GM10266 (cell line): Measurements from ENCODE around the gene CCDC78.
"Not testable (repeated sequence)": the region's sequence is repeated elsewhere in the genome, so short reads cannot be mapped to it uniquely, and the experiment has no call there.

Experiments
- DNase-seq: peaks from one replicate; pipeline ENCODE4 v3.0.0; 2012; ENCODE audit errors: extremely low spot score
- TF ChIP-seq, protein P1 (sequence below): IDR thresholded peaks from 2 replicates; pipeline ENCODE4 v1.5.1; 2012; ENCODE audit warnings: mild to moderate bottlenecking, low read depth; ENCODE audit not compliant: control insufficient read depth, insufficient read depth; ENCODE audit errors: missing control alignments

Gene CCDC78

DNA sequence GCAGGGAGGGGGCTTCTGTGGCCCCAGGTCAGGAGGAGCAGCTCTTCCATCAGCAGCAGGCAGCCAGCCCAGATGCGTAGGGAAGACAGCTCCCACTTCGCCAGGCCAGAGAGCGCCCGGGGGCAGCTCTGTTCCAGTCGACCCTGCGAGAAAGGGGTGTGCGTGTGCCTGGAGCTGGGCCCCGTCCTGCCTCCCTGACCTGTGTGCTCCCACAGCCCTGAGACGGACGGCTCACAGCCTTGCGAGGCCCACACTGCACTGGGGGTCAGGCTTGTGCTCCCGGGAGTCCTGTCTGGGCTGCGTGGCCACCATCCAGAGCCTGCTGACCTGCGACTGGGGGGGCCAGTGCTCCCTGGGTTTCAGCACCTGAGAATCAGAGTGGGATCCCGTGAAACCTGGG is 33.8 kb upstream of the CCDC78 start:
- TF ChIP-seq, protein P1, sequence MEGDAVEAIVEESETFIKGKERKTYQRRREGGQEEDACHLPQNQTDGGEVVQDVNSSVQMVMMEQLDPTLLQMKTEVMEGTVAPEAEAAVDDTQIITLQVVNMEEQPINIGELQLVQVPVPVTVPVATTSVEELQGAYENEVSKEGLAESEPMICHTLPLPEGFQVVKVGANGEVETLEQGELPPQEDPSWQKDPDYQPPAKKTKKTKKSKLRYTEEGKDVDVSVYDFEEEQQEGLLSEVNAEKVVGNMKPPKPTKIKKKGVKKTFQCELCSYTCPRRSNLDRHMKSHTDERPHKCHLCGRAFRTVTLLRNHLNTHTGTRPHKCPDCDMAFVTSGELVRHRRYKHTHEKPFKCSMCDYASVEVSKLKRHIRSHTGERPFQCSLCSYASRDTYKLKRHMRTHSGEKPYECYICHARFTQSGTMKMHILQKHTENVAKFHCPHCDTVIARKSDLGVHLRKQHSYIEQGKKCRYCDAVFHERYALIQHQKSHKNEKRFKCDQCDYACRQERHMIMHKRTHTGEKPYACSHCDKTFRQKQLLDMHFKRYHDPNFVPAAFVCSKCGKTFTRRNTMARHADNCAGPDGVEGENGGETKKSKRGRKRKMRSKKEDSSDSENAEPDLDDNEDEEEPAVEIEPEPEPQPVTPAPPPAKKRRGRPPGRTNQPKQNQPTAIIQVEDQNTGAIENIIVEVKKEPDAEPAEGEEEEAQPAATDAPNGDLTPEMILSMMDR, result no peak
- no peak for DNase-seq

DNA sequence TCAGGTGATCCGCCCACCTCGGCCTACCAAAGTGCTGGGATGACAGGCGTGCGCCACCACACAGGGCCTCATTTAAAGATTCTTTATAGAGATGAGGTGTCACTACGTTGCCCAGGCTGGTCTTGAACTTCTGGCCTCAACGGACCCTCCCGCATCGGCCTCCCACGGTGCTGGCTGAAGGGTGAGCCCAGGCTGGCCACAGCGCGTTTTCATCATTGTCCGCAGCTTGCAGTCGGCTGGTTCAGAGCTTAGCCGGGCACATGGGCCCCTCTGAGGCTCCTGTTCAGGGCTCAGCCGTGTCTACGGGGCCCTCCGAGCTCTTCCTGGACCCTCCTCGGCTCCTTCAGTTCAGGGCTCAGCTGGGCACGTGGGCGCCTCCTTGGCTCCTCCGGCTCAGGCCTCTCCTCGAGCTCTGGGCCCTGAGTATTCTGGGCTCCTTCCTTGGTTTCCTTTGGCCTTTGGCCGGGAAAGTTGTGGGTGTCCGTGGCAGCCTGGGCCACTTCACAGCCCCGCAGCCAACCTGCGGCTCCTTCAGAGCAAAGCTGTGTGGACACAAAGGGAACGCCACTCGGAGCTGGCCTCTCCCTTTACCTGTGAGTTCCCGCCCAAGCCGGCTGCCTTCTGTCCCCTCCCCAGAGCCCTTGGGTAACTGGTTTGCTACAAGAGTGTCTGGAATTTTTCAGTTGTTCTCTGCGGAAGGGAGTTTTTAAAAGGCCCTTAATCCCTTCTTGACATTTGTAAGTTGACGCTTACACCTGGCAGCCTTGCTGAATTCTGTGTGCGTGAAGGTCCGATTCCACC is 33.1 kb upstream of the CCDC78 start:
- TF ChIP-seq, protein P1, result no peak
- no peak for DNase-seq

DNA sequence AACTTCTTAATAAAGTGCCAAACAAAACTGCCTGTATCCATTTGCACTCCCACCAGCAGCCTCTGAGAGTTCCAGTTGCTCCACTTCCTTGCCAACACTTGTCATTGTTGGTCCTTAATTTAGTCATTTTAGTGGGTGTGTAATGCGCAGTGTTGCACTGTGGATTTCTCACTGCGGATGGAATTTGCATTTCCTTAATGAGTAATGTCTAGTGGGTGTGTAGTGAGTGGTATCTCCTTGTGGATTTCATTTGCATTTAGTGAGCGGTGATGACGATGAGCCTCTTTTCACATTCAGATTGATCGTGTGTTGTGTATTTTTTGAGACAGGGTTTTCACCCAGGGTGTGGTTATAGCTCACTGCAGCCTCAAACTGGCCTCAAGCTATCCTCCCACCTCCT is 30.2 kb upstream of the CCDC78 start:
- TF ChIP-seq, protein P1, result no peak
- DNase-seq, result no peak

DNA sequence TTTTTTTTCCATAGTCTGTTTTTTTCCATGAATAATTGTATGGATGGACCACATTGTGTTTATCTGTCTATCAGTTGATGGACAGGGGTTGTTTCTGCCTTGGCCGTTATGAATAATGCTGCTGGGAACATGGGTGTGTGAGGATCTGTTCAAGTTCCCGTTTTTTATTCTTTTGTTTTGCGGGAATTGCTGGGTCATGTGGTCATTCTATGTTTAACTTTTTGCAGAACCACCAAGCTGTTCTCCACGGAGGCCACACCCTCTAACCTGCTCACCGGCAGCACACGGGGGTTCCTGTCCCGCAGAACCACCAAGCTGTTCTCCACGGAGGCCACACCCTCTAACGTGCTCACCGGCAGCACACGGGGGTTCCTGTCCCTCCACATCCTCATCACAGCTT is 28.4 kb upstream of the CCDC78 start:
- no peak for DNase-seq
- TF ChIP-seq, protein P1, result no peak

DNA sequence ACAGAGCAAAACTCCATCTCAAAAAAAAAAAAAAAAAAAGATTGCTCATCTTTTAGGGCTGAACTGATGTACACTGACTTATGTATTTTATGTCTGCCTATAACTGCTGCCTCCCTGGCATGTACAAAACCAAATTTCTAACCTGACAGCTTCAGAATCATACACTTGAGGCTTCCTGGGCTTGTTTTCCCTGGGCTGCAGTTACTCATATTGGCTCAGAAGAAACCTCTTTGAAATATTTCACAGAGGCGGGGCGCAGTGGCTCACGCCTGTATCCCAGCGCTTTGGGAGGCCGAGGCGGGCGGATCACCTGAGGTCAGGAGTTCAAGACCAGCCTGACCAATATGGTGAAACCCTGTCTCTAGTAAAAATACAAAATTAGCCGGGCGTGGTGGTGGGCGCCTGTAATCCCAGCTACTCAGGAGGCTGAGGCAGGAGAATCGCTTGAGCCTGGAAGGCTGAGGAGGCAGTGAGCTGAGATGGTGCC is 27.9 kb upstream of the CCDC78 start:
- DNase-seq, result not testable (repeated sequence)

DNA sequence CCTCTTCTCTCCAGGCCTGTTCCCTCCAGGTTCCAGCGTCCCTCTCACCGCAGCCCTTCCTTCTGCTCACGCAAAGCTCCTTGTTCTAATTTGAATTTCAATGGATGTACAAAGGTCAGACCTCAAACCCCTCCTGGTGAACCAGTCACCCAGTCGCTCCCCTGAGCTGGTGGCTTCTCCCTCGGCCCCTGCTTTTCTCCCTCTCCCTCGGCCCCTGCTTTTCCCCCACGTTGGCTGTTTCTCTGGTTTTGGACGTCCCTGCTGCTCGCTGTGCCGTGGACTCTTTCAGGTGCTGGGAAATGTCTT is 25.7 kb upstream of the CCDC78 start:
- TF ChIP-seq, protein P1, result no peak
- no peak for DNase-seq

DNA sequence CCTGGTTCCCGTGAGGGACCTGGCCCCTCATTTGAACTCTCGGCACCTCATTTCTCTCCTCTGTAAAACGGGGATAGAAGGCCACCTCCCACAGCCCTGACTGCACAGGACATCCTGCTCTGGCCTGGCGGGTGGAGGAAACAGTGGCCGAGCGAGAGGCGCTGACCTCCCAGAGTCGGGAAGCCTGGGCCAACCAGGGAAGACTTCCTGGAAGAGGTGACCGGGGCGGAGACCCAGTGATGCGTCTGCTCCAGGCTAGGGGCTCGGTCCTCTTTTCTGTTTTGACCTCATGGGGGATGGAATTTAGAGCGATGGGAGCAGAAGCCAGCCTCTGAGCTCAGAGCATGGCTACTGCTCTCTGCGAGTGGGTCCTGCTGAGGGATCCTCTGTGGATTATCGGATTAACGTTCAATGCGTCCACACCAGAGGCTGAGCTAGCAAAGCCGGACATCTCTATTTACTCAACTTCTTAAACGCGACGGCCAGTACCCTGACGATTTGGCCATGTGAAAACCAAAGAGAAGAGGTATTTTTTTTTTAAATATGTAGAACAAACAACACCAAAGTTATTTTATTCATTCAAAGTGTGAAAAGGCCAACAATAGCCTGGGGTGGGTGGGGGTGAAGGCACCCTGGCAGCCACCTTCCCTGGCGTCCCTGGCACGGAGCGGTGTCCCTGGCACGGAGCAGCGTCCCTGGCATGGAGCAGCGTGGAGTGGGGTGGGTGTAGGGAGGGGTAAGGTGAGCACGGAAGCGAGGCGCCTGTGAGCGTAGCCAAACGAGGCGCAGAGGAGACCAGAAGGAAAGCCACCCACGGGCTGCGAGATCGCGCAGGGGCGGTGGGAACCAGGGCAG is 25.1 kb upstream of the CCDC78 start:
- DNase-seq, result no peak

More for the DNA sequence above, 25.1 kb upstream of the CCDC78 start:
- TF ChIP-seq, protein P1, result no peak
